Measurements from ENCODE around the gene MSI2. TPM values are rescaled to one million over a fixed set of nuclear protein-coding genes. Genes with fewer than 3 reads are reported as not detected.

MSI2 gene
- total RNA-seq, 1 donor from 2014 or later, result 140 TPM

DNA sequence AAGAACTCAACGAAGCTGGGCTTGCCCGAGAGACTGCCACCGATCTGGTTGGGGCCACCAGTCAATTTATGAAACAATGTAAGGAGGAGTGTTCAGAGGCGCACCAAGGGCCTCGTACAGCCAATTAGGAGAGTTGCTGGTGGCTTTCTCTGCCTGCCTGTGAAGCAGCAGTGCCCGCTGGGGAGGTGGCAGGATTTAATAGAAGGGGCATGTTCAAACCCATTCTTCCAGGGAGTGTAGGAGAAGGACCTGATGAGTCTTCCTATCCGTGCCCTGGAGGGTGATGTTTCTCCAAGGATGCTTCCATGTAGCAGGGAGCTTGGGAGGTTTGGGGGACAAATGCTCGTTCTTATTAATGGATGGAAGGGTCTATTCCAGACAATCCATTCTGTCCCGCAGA lies 310.4 kb downstream of the MSI2 start:
- TF ChIP-seq, protein P1, sequence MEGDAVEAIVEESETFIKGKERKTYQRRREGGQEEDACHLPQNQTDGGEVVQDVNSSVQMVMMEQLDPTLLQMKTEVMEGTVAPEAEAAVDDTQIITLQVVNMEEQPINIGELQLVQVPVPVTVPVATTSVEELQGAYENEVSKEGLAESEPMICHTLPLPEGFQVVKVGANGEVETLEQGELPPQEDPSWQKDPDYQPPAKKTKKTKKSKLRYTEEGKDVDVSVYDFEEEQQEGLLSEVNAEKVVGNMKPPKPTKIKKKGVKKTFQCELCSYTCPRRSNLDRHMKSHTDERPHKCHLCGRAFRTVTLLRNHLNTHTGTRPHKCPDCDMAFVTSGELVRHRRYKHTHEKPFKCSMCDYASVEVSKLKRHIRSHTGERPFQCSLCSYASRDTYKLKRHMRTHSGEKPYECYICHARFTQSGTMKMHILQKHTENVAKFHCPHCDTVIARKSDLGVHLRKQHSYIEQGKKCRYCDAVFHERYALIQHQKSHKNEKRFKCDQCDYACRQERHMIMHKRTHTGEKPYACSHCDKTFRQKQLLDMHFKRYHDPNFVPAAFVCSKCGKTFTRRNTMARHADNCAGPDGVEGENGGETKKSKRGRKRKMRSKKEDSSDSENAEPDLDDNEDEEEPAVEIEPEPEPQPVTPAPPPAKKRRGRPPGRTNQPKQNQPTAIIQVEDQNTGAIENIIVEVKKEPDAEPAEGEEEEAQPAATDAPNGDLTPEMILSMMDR (conservative IDR thresholded peaks at IDR 0.05), result no peak
- no peaks in the 10 kb centered on the region for H3K9me3 Mint-ChIP-seq
- no peak overlapping the region for H3K27ac Mint-ChIP-seq (ENCODE audit: unreplicated experiment)
- no peaks in the 10 kb centered on the region for H3K27me3 Mint-ChIP-seq (ENCODE audit: low read depth)
- H3K4me1 Mint-ChIP-seq, result peaks cover 62% of the 10 kb centered on the region
- no peak overlapping the region for H3K4me3 Mint-ChIP-seq
- H3K36me3 Mint-ChIP-seq (ENCODE audit: low read depth), result peaks cover 5% of the 10 kb centered on the region
- no peak for DNase-seq (ENCODE audit: low read depth, low spot score)

DNA sequence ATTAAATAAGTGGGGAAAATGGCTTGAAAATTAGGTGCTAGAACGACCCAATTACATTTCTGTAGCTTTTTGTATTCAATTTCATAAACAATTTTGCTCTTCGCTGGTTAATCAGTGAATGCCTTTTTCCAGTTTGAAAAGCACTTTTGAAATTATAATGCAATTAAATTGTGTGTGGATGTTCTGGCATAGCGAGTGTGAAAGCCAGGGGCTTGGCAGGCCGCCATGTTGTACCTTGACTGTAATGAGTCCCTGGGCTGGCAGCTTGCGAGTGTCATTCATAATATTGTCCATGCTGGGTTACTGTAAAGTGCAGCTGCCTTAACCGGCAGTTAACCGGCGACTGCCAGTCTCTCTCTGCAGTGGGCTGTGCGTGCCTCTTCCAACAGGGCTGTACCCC lies 310.9 kb downstream of the MSI2 start:
- TF ChIP-seq, protein P1 (conservative IDR thresholded peaks at IDR 0.05), result no peak
- Mint-ChIP-seq H3K36me3 (ENCODE audit: low read depth) (peaks cover 5% of the 10 kb centered on the region), H3K27ac (ENCODE audit: unreplicated experiment) (no peak overlapping the region), H3K9me3 (no peaks in the 10 kb centered on the region), H3K27me3 (ENCODE audit: low read depth) (no peaks in the 10 kb centered on the region), H3K4me1 (peaks cover 59% of the 10 kb centered on the region), H3K4me3 (no peak overlapping the region)
- no peak for DNase-seq (ENCODE audit: low read depth, low spot score)

DNA sequence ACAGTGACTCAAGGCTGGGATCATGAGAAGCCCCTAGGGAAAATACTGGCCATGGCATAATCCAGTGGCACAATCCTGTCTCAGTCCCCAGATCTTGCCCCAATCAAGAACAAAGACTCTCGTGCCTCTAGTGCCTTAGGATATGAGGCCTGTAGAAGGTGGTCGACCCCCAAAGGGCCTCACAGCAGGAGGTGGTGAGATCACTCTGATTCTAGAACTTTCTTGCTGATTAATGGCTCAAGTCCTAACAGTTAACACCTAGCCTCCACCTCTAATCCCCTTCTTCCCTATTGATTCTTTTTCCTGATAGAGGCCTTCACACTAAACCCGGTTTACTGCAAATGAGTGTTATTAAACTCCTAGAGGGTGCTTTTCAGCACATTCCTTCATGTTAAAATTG lies 312.0 kb downstream of the MSI2 start:
- TF ChIP-seq, protein P1 (conservative IDR thresholded peaks at IDR 0.05), result no peak
- H3K27ac Mint-ChIP-seq (ENCODE audit: unreplicated experiment), result no peak overlapping the region
- no peak for DNase-seq (ENCODE audit: low read depth, low spot score)
- no peak overlapping the region for H3K4me3 Mint-ChIP-seq
- H3K9me3 Mint-ChIP-seq, result no peaks in the 10 kb centered on the region
- H3K27me3 Mint-ChIP-seq (ENCODE audit: low read depth), result no peaks in the 10 kb centered on the region
- H3K4me1 Mint-ChIP-seq, result peaks cover 52% of the 10 kb centered on the region
- H3K36me3 Mint-ChIP-seq (ENCODE audit: low read depth), result peaks cover 5% of the 10 kb centered on the region

DNA sequence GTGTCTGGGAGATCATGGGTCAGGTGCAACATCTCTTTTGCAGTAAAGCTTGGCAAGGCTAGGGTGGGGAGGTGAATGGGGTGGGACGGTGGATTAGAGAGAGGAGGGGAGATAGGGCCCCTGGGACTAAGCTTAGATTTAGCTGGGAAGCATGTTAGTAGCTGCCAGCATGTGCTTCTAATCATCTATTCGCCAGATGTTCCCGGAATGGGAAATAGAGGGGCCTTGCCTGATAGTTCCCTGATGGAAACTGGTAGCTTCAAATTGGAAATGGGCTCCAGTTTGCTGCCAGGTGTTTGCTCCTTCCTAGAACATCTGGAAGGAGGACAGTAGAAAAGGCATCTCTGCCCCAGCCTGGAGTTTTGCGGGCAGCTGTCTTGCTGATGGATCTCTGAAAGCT lies 312.7 kb downstream of the MSI2 start:
- TF ChIP-seq, protein P1 (conservative IDR thresholded peaks at IDR 0.05), result no peak
- H3K27ac Mint-ChIP-seq (ENCODE audit: unreplicated experiment), result no peak overlapping the region
- no peak for DNase-seq (ENCODE audit: low read depth, low spot score)
- peaks cover 49% of the 10 kb centered on the region for H3K4me1 Mint-ChIP-seq
- no peaks in the 10 kb centered on the region for H3K9me3 Mint-ChIP-seq
- peaks cover 5% of the 10 kb centered on the region for H3K36me3 Mint-ChIP-seq (ENCODE audit: low read depth)
- no peaks in the 10 kb centered on the region for H3K27me3 Mint-ChIP-seq (ENCODE audit: low read depth)
- no peak overlapping the region for H3K4me3 Mint-ChIP-seq

DNA sequence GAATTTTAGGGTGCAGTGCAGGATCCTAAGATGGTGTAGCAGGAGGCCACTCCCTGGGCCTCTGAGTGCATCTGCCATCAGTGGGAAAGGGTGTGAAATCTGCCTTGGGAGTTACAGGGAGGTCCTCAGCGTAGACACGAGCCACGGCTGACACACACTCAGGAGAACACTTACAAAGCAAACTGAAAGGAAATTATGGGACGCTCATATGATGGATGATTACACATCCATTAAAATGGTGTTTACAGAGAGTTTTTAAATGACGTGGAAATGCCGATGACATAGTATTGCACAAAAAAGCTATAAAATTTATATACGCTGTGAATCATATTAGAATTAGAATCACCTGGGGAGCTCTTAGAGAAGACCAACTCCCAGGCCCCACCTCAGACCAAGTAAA lies 313.5 kb downstream of the MSI2 start:
- H3K4me3 Mint-ChIP-seq, result no peak overlapping the region
- no peaks in the 10 kb centered on the region for H3K27me3 Mint-ChIP-seq (ENCODE audit: low read depth)
- peaks cover 5% of the 10 kb centered on the region for H3K36me3 Mint-ChIP-seq (ENCODE audit: low read depth)
- no peak for DNase-seq (ENCODE audit: low read depth, low spot score)
- H3K9me3 Mint-ChIP-seq, result no peaks in the 10 kb centered on the region
- TF ChIP-seq, protein P1 (conservative IDR thresholded peaks at IDR 0.05), result no peak
- H3K27ac Mint-ChIP-seq (ENCODE audit: unreplicated experiment), result no peak overlapping the region
- H3K4me1 Mint-ChIP-seq, result peaks cover 47% of the 10 kb centered on the region

Measured in neural crest cell (in vitro differentiated cells).